Effector memory CD4-positive, alpha-beta T cell (primary cell): ENCODE results near the gene UBE2M.
"Not testable (repeated sequence)": the region's sequence is repeated elsewhere in the genome, so short reads cannot be mapped to it uniquely, and the experiment has no call there.

Experiments
- DNase-seq, 3 donors: peaks; one replicate each; pipeline ENCODE4 v3.0.0-alpha.2; 2020
- H3K27ac ChIP-seq: 2 replicates; pipeline ENCODE4 v1.7.0; 2013; ENCODE audit warnings: mild to moderate bottlenecking, low read length, moderate library complexity; ENCODE audit not compliant: insufficient read depth, poor library complexity, severe bottlenecking
- H3K27me3 ChIP-seq: replicated peaks from 2 replicates; pipeline ENCODE4 v1.7.0; 2013; ENCODE audit warnings: mild to moderate bottlenecking, low read length; ENCODE audit not compliant: insufficient read depth, control insufficient read depth, poor library complexity, severe bottlenecking
- H3K36me3 ChIP-seq: 2 replicates; pipeline ENCODE4 v1.7.0; 2013; ENCODE audit warnings: mild to moderate bottlenecking, low read length, moderate library complexity; ENCODE audit not compliant: control insufficient read depth, insufficient read depth
- H3K4me1 ChIP-seq: 2 replicates; pipeline ENCODE4 v1.7.0; 2013; ENCODE audit warnings: low read length, mild to moderate bottlenecking; ENCODE audit not compliant: control insufficient read depth, insufficient read depth, poor library complexity, severe bottlenecking
- H3K4me3 ChIP-seq: 2 replicates; pipeline ENCODE4 v1.7.0; 2013; ENCODE audit warnings: low read length, low read depth, mild to moderate bottlenecking; ENCODE audit not compliant: insufficient read depth, poor library complexity, severe bottlenecking
- H3K9me3 ChIP-seq: 2 replicates; pipeline ENCODE4 v1.7.0; 2013; ENCODE audit warnings: mild to moderate bottlenecking, low read length, moderate library complexity; ENCODE audit not compliant: control insufficient read depth

The UBE2M gene

DNA sequence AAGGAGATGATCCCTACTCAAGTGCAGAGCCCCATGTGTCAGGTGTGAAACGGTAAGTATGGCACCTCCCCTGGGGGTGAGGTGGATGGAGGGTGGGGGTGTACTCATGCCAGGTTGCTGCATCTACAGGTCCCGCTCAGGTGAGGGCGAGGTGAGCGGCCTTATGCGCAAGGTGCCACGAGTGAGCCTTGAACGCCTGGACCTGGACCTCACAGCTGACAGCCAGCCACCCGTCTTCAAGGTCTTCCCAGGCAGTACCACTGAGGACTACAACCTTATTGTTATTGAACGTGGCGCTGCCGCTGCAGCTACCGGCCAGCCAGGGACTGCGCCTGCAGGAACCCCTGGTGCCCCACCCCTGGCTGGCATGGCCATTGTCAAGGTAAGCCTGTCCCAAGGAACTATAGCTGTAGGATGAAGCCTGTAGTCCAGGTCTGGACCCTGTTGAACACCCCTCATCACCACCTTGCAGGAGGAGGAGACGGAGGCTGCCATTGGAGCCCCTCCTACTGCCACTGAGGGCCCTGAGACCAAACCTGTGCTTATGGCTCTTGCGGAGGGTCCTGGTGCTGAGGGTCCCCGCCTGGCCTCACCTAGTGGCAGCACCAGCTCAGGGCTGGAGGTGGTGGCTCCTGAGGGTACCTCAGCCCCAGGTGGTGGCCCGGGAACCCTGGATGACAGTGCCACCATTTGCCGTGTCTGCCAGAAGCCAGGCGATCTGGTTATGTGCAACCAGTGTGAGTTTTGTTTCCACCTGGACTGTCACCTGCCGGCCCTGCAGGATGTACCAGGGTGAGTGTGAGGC lies 9.3 kb downstream of the UBE2M start:
- no peaks in the 10 kb centered on the region for H3K9me3 ChIP-seq
- no peak for DNase-seq
- H3K36me3 ChIP-seq = peaks cover 49% of the 10 kb centered on the region
- H3K27me3 ChIP-seq = no peaks in the 10 kb centered on the region
- H3K4me1 ChIP-seq = peaks cover 30% of the 10 kb centered on the region
- H3K4me3 ChIP-seq = no peak overlapping the region
- no peak overlapping the region for H3K27ac ChIP-seq

DNA sequence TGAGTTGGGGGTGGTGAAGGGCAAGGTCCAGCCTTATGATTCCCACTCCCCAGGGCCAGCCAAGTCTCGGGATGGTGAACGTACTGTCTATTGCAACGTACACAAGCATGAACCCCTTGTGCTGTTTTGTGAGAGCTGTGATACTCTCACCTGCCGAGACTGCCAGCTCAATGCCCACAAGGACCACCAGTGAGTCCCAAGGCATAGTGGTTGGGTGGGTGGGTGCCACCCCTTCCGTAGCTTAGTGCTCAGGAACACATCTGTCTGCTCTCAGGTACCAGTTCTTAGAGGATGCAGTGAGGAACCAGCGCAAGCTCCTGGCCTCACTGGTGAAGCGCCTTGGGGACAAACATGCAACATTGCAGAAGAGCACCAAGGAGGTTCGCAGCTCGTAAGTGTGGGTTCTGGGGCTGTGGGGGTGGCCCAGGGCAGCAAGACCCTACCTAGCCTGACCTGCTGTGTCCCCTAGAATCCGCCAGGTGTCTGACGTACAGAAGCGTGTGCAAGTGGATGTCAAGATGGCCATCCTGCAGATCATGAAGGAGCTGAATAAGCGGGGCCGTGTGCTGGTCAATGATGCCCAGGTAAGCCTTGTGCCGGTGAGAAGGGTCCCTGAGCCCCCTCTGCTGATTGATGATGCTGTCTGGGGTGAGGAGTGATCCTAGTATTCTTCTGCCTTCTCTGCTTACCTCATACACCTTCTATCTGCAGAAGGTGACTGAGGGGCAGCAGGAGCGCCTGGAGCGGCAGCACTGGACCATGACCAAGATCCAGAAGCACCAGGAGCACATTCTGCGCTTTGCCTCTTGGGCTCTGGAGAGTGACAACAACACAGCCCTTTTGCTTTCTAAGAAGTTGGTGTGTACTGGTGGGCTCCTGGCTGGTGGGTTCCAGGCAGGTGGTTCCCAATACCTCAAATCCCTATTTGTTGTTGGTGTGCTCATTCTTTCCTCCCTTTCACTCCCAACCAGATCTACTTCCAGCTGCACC lies 10.8 kb downstream of the UBE2M start:
- H3K4me1 ChIP-seq = peaks cover 24% of the 10 kb centered on the region
- H3K9me3 ChIP-seq = no peaks in the 10 kb centered on the region
- H3K27ac ChIP-seq = no peak overlapping the region
- H3K36me3 ChIP-seq = peaks cover 49% of the 10 kb centered on the region
- no peak overlapping the region for H3K4me3 ChIP-seq
- no peaks in the 10 kb centered on the region for H3K27me3 ChIP-seq
- no peak for DNase-seq

DNA sequence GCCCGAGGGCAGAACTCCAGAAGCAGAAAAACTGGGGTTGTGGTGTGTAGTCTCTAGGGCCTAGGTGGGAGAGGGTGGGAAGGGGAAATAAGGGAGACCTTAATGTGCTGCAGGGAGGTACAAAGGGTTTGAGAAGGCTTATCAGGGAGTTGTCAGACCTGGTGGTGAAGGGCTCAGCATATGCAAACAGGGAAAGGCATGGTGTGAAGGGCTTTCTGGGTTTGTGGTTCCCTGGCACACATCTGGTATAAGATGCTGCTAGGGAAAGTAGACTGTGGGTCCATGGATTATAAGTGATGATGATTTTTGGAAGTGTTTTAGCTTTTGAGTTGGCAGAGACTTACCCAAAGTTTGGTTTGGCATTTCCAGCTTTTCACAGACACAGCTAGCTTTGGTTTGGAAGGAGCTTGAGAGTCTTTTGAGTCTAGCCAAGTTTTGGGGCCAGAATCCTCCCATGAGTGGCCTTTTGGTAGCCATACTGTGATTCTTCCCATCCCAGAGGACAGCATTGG lies 12.3 kb downstream of the UBE2M start:
- Histone ChIP-seq H3K36me3 (peaks cover 41% of the 10 kb centered on the region), H3K27ac (peak overlapping the region; percentile 65), H3K4me3 (peak overlapping the region; percentile 66), H3K4me1 (peaks cover 24% of the 10 kb centered on the region), H3K27me3 (no peaks in the 10 kb centered on the region), H3K9me3 (no peaks in the 10 kb centered on the region)
- DNase-seq = no peak

DNA sequence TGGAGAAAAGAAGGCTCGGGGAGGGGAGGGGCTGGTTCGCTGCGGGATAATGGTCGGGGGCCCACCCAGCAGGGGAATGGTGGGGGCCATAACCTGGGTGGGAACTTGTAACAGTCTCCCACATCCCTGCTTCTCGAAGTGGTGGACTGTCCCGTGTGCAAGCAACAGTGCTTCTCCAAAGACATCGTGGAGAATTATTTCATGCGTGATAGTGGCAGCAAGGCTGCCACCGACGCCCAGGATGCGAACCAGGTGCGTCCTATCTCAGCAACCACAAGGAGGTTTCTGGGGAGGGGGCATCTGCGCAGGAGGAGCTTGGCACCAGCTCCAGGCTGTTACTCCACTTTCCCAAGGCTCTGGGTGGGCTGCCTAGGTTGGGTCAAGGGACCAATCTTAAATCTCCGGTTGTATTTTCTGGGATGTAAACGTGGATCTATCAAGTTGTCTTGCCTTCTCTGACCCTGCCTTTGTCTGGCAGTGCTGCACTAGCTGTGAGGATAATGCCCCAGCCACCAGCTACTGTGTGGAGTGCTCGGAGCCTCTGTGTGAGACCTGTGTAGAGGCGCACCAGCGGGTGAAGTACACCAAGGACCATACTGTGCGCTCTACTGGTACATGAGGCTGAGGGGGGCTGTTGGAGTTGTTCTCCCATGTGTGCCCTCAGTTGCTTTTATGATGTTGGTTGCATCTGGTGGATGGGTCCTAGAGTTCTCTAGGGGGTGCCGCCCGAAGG lies 13.0 kb downstream of the UBE2M start:
- H3K4me3 ChIP-seq = peak overlapping the region; percentile 66

DNA sequence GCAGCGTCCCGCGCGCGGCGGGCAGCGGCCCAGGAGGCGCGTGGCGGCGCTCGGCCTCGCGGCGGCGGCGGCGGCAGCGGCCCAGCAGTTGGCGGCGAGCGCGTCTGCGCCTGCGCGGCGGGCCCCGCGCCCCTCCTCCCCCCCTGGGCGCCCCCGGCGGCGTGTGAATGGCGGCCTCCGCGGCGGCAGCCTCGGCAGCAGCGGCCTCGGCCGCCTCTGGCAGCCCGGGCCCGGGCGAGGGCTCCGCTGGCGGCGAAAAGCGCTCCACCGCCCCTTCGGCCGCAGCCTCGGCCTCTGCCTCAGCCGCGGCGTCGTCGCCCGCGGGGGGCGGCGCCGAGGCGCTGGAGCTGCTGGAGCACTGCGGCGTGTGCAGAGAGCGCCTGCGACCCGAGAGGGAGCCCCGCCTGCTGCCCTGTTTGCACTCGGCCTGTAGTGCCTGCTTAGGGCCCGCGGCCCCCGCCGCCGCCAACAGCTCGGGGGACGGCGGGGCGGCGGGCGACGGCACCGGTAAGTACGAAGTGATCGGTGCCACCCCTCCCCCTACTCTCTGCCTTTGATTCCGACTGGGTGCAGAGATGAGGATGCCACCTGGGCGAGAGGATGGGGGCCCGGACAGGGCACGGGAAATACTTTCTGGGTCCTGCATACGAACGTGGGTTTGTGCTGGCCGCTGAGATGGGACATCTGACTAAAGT lies 13.7 kb downstream of the UBE2M start:
- peak overlapping the region; percentile 91 for H3K27ac ChIP-seq
- no peaks in the 10 kb centered on the region for H3K9me3 ChIP-seq
- DNase-seq = peak; percentile 24 to 70 (median 68)
- H3K4me3 ChIP-seq = peak overlapping the region; percentile 66
- no peaks in the 10 kb centered on the region for H3K27me3 ChIP-seq
- peaks cover 28% of the 10 kb centered on the region for H3K36me3 ChIP-seq
- H3K4me1 ChIP-seq = peaks cover 24% of the 10 kb centered on the region

More for the DNA sequence above, 13.0 kb downstream of the UBE2M start:
- peaks cover 24% of the 10 kb centered on the region for H3K4me1 ChIP-seq
- no peak for DNase-seq
- H3K27me3 ChIP-seq = no peaks in the 10 kb centered on the region
- peak overlapping the region; percentile 65 for H3K27ac ChIP-seq
- H3K9me3 ChIP-seq = no peaks in the 10 kb centered on the region
- H3K36me3 ChIP-seq = peaks cover 35% of the 10 kb centered on the region

DNA sequence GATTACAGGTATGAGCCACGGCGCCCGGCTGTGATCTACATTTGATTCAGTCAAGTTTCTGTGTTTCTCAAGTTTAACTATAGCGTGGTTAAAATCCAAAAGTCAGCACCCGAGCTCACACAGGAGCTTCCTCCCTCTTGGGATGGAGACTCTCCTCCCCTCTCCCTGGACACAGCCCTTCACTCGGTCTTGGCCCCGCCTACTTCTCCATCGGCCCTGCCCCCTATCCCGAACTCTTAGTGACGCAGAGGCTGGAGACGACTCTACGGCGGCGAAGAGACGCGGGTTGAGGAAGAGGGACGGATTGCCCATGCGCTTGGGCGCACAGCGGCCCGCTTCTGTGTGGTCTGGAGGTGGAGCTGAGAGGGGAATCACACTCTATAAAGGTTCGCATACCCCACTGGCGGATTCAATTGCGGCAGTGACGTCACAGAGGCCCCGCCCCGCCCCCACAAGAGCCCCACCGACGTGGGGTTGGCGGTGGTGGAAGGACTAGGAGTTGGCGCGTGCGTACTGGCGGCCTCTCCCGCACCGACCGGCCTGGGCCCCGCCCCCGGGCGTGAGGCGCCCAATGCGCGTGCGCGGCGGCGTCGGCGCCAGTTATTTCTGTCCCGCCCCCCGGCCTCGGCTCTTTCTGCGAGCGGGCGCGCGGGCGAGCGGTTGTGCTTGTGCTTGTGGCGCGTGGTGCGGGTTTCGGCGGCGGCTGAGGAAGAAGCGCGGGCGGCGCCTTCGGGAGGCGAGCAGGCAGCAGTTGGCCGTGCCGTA lies 14.4 kb downstream of the UBE2M start, which contains the start of gene TRIM28:
Gene TRIM28, plus strand, starts transcription at position 239 of the 765 bp plus-strand sequence. CDS start 694 bp downstream, outside the sequence.
- Histone ChIP-seq H3K4me1 (peaks cover 24% of the 10 kb centered on the region), H3K4me3 (peak within 1 kb of the TSS; percentile 66), H3K27me3 (no peaks in the 10 kb centered on the region), H3K27ac (peak within 1 kb of the TSS; percentile 91), H3K36me3 (peaks cover 21% of the 10 kb centered on the region), H3K9me3 (no peaks in the 10 kb centered on the region)
- DNase-seq = peak; percentile 100

DNA sequence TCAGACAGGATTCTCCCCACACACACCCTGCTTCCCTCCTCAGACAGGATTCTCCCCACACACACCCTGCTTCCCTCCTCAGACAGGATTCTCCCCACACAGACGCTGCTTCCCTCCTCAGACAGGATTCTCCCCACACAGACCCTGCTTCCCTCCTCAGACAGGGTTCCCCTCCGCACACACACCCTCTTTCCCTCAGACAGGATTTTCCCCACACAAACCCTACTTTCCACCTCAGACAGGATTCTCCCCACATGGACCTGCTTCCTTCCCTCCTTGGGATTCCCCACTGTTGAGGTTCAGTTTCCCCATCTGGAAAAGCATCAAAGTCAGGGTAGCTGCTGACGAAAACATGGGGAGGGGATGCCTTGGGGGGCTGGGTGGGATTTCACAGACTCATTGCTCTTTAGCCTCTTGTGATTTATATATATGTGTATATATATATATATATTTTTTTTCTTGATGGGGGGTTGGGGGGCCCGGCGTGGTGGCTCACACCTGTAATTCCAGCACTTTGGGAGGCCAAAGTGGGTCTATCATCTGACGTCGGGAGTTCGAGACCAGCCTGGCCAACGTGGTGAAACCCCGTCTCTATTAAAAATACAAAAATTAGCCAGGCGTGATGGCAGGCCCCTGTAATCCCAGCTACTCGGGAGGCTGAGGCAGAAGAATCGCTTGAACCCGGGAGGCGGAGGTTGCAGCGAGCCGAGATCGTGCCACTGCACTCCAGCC lies 15.6 kb downstream of the UBE2M start:
- not testable (repeated sequence) for H3K4me3 ChIP-seq, H3K9me3 ChIP-seq, DNase-seq, H3K36me3 ChIP-seq, H3K27me3 ChIP-seq, H3K27ac ChIP-seq
- peaks cover 31% of the 10 kb centered on the region for H3K4me1 ChIP-seq

DNA sequence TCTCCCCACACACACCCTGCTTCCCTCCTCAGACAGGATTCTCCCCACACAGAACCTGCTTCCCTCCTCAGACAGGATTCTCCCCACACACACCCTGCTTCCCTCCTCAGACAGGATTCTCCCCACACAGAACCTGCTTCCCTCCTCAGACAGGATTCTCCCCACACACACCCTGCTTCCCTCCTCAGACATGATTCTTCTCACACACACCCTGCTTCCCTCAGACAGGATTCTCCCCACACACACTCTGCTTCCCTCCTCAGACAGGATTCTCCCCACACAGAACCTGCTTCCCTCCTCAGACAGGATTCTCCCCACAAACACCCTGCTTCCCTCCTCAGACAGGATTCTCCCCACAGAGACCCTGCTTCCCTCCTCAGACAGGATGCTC lies 19.2 kb downstream of the UBE2M start:
- H3K27me3 ChIP-seq, H3K4me3 ChIP-seq, H3K36me3 ChIP-seq, DNase-seq, H3K9me3 ChIP-seq, H3K27ac ChIP-seq, H3K4me1 ChIP-seq: not testable (repeated sequence)
